Brain microvascular endothelial cell (primary cell): ENCODE results near the gene CABLES1.
A peak's percentile ranks its signal among the peaks of the same experiment; 100 is the strongest.

Experiments used
- DNase-seq: peaks from one replicate; pipeline ENCODE4 v3.0.0-alpha.2; 2020
- H3K27ac ChIP-seq: fragments of 250-450 bp; sonication (Bioruptor Pico); 2 replicates; pipeline ENCODE4 v1.5.1; 2020; ENCODE audit warnings: mild to moderate bottlenecking, moderate library complexity
- H3K27me3 ChIP-seq: fragments of 250-450 bp; sonication (Bioruptor Pico); replicated peaks from 2 replicates; pipeline ENCODE4 v1.5.1; 2020; ENCODE audit warnings: mild to moderate bottlenecking
- H3K36me3 ChIP-seq: fragments of 250-450 bp; sonication (Bioruptor Pico); replicated peaks from 2 replicates; pipeline ENCODE4 v1.5.1; 2020; ENCODE audit warnings: mild to moderate bottlenecking
- H3K4me3 ChIP-seq: 2 replicates; pipeline ENCODE4 v1.5.1; 2011; ENCODE audit warnings: low read depth, mild to moderate bottlenecking, control low read depth, low read length, moderate library complexity
- in situ Hi-C: cut with HindIII; loops from 2 replicates; pipeline ENCODE4 v1.10.0; 2017; ENCODE audit warnings: low sequenced_read_pairs, low pct_ligation_motif_present
- TF ChIP-seq, protein P1 (sequence below): IDR thresholded peaks from 2 replicates; pipeline ENCODE4 v1.5.1; 2011; ENCODE audit warnings: low read depth, mild to moderate bottlenecking, moderate library complexity, low read length, control low read depth, inconsistent platforms; ENCODE audit errors: missing control alignments

The CABLES1 gene

DNA sequence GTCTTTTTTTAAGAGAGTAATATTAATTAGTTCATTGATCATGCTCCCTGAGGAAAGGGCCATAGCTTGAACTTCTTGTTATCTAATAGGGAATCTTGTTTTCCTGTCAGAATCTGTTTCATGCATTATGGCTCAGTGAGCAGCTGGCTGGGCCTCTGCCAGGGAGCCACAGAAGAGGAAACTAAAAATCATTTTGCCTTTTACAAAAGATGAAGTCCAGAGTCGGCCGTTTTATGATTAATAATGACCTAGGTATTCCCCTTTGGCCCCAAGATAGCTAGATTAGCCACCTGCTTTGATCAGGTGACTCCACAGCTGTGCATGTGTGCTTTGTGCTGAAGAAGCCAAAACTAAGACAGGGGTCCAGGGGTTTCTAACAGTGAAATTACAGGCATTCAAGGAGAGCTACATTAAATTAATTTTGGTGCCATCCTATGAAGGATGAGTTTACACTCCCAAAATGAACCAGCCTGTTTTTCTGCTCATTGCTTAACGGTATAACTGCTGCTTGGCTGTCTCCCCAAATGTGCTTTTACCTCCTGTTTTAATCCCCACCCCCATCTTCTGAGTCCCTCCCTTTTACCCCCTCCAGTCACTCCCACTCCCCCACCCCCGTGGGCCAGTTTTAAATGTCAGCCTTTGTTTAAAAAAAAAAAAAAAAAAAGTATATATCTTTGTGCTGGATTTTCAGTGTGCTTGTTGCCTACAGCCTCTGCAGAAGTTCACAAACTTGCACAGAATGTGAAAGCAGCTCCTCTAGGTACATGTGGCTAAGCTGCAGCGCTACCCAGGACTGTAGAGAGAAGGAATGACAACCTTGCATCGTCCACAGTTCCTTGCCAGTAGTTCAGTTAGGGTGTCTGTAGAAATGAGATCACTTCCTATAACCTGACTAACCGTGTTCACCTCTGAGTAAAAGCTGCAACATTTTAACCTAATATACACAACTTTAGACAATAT lies 93.1 kb downstream of the CABLES1 start:
- peak overlapping the region; percentile 90 for H3K27ac ChIP-seq
- H3K27me3 ChIP-seq = no peaks in the 10 kb centered on the region
- DNase-seq = peak; percentile 45
- in situ Hi-C loops = no loop called here
- TF ChIP-seq, protein P1, sequence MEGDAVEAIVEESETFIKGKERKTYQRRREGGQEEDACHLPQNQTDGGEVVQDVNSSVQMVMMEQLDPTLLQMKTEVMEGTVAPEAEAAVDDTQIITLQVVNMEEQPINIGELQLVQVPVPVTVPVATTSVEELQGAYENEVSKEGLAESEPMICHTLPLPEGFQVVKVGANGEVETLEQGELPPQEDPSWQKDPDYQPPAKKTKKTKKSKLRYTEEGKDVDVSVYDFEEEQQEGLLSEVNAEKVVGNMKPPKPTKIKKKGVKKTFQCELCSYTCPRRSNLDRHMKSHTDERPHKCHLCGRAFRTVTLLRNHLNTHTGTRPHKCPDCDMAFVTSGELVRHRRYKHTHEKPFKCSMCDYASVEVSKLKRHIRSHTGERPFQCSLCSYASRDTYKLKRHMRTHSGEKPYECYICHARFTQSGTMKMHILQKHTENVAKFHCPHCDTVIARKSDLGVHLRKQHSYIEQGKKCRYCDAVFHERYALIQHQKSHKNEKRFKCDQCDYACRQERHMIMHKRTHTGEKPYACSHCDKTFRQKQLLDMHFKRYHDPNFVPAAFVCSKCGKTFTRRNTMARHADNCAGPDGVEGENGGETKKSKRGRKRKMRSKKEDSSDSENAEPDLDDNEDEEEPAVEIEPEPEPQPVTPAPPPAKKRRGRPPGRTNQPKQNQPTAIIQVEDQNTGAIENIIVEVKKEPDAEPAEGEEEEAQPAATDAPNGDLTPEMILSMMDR = no peak
- no peak overlapping the region for H3K4me3 ChIP-seq
- H3K36me3 ChIP-seq = no peaks in the 10 kb centered on the region

DNA sequence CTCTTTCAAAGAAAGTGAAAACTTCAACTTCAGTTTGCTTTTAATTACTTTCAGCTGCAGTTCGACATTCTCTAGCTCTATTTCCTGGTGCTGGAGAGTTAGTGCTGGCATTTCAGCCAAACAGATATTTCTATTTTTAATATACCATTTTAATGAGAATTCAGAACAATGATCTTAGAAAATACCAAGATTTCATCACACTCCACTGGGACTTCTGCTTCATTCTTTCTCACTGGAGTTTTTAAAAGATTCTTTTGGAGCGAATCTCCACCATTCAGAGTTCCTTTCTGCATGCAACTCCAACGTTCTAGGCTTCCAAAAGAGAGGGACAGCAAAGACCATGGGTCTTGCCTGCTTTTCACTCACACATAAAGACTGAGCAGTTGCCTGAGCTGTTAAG lies 94.2 kb downstream of the CABLES1 start:
- in situ Hi-C loops = no loop called here
- H3K4me3 ChIP-seq = no peak overlapping the region
- no peak for DNase-seq
- TF ChIP-seq, protein P1 = no peak
- H3K36me3 ChIP-seq = no peaks in the 10 kb centered on the region
- no peaks in the 10 kb centered on the region for H3K27me3 ChIP-seq
- peak overlapping the region; percentile 41 for H3K27ac ChIP-seq

DNA sequence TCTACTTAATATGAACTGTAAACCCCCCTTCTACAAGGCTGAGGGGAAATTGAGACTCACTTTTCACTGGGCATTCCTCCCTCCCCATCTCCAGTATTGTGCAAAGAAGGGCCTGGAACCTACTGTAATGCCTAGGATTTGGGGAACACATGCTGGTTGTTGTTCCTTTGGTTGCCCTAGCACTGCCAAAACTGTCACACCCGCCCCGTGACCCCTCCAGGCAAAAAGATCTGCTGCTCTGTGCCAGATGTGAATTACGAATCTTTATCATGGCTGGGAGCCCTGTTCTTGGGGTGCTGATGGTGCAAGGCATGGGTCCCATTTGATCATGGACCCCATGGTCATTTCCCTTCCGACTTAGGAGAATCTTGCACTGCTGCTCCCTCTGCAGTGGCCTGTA lies 95.4 kb downstream of the CABLES1 start:
- H3K27ac ChIP-seq = peak overlapping the region; percentile 90
- no peak overlapping the region for H3K4me3 ChIP-seq
- in situ Hi-C loops = no loop called here
- no peak for DNase-seq
- H3K36me3 ChIP-seq = no peaks in the 10 kb centered on the region
- no peaks in the 10 kb centered on the region for H3K27me3 ChIP-seq
- TF ChIP-seq, protein P1 = no peak

DNA sequence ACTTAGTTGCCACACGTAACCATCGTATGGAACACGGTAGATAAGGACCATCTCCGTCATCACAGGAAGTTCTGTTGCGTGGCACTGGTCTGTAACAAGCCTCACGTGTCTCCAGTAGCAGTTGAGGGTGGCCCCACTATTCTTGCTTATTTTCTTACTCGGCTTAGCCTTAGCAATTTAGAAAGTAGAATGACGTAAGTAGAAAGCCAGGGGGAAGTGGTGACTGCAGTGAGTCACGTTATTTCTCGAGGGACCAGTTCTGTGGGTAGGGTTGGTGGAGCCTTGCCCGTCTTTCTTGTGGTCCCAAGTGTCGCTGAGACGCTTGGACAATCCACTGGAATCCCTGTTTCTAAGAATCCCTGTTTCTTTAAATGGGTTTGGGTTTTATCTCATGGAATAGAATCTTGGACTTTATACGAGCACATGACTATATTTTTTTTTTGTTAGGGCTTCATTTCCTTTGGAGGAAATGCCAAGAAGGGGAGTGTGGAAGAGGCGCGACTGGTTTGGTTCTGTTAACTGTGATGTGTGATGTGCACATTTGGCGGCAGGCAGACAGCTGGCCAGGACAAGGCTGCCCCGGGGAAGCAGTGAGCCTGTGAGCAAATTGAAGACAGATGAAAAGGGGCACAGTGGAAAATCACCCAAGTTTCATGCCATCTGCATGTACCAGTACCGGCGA lies 96.2 kb downstream of the CABLES1 start:
- Histone ChIP-seq H3K4me3 (no peak overlapping the region), H3K27ac (peak overlapping the region; percentile 90), H3K36me3 (no peaks in the 10 kb centered on the region), H3K27me3 (no peaks in the 10 kb centered on the region)
- peak; percentile 98 for DNase-seq
- in situ Hi-C loops = no loop called here
- TF ChIP-seq, protein P1 = no peak

DNA sequence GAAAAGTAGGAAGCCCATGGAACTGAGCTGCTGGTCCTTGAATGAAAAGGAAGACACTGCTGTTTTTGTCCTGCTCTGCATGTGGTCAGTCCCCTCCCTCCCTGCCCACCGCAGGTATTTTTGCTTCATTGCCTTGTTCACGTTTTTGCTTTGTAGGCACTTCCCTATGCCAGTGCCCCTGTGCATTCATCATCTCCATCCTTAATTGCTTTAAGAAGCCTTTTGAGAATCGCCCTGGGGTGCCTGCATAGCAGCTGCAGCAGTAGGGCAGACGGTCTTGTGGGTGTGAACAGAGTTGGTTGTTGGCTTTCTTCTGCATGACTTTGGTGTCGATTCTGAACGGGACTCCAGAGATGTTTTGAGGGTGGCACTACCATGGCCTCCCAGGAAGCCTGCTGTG lies 97.0 kb downstream of the CABLES1 start:
- in situ Hi-C loops = no loop called here
- H3K27me3 ChIP-seq = no peaks in the 10 kb centered on the region
- H3K36me3 ChIP-seq = peaks cover 2% of the 10 kb centered on the region
- no peak overlapping the region for H3K4me3 ChIP-seq
- TF ChIP-seq, protein P1 = no peak
- no peak for DNase-seq
- no peak overlapping the region for H3K27ac ChIP-seq
